HG03039 (cell line): Measurements from ENCODE around the gene TPX2.

ENCODE experiments used
- ATAC-seq: cut with Tn5 transposase; IDR thresholded peaks from one replicate; pipeline ENCODE4 v1.9.1; 2021; ENCODE audit warnings: mild to moderate bottlenecking, moderate library complexity; ENCODE audit not compliant: unreplicated experiment

Gene TPX2

DNA sequence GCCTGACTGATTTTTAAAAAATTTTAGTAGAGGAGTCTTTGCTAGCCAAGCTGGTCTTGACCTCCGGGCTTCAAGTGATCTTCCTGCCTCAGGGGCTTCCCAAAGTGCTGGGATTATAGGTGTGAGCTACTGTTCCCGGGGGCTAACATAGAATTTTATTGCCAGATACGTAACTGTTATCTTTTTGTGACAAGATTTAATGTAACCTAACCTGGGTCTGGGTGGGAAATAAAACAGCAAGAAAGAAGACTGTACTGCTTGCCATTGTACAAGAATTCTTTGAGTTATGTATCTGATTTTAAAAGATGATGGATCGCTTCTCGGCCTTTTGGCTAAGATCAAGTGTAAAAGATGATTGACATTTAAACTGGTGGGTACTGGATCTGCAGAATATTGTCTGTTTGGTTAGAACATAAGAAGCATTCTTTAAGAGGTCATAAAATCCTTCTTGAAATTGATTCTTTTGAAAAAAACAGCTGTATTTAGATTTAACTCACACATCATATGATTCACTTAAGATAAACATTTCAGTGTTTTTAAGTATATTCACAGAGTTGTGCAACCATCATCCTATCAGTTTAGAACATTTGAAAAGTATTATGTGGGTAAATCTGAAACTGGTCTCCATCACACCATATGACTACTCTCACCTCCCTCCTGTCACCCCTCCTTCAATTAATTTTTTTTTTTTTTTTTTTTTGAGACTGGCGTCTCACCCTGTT, 21.6 kb downstream of the TPX2 start:
- no peak for ATAC-seq

DNA sequence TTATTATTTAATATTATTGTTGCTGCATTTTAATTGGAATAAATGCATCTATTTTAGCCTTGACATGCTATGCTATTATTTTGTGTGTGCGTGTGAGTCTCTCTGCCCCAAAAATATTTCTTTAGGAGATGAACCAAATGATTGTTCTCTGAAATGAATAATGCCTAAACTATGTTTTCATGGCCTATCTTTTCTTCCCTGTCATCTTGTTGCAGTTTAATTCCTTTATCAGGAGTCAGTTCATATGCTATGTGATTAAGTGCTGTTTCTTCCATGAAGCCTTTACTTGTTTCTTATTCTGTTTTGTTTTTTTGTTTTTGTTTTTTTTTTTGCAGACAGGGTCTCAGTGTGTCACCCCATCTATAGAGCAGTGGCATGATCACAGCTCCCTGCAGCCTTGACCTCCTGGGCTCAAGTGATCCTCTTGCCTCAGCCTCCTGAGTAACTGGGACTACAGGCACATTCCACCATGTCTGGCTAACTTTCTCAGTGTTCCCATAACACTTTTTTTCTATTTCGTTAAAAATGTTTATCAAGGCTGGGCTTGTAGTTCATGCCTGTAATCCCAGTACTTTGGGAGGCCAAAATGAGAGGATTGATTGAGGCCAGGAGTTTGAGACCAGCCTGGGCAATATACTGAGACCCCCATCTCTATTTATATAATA, 25.7 kb downstream of the TPX2 start:
- no peak for ATAC-seq

DNA sequence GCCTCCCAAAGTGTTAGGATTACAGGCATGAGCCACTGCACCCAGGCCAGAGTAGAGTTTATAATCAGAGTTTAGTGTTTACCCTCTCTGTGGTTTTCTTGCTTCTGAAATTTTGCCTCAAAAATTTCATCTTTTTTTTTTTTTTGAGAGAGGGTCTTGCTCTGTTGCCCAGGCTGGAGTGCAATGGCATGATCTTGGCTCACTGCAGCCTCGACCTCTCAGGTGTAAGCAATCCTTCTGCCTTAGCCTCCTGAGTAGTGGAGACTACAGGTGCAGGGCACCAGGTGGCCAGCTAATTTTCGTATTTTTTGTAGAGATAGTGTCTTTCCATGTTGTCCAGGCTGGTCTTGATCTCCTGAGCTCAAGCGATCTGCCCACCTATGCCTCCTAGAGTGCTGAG, 28.7 kb downstream of the TPX2 start:
- ATAC-seq = no peak

DNA sequence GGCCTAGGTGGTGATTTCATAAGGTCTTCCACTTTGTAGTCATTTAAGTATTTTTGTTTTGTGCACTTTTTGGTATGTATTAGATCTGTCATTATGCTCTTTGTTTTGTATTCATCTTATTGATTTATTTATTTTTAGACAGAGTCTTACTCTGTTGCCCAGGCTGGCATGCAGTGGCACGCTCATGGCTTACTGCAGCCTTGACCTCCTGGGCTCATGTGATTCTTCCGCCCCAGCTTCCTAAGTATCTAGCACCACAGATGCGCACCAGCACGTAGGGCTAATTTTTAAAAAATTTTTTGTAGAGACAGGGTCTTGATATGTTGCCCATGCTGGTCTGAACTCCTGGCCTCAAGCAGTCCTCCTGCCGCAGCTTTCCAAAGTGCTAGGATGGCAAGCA, 30.6 kb downstream of the TPX2 start:
- no peak for ATAC-seq

DNA sequence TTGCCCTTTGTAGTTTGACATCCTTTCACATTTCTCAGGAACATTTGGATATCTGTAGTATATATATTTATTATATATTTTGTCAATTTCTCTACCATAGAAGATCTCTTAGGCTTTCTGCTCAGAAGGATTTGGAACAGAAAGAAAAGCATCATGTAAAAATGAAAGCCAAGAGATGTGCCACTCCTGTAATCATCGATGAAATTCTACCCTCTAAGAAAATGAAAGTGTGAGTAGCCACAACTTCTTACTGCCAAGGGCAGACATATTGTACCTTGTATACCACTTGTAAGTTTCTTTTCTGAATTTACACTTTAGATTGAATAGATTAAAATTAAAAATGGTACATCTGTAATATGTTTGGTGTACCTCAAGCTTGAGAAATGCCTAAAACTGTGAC, 31.2 kb downstream of the TPX2 start:
- ATAC-seq = no peak

DNA sequence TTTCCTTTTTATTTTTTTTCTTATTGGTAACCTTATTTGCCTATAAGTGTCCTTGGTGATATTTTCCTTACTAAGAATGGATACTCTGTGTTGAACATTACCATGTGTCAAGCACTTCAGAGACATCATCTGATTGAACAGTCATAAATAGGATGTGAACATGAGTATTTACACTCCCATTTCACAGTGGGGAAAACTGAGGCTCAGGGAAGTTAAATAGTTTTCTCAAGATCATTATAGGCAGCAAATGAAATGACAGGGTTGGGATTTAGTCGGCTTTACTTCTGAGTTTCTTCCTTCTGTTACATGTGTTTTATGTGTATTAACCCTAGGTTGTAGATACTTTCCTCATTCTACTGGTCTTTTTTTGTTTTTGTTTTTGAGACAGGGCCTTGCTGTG, 35.3 kb downstream of the TPX2 start:
- ATAC-seq = no peak

DNA sequence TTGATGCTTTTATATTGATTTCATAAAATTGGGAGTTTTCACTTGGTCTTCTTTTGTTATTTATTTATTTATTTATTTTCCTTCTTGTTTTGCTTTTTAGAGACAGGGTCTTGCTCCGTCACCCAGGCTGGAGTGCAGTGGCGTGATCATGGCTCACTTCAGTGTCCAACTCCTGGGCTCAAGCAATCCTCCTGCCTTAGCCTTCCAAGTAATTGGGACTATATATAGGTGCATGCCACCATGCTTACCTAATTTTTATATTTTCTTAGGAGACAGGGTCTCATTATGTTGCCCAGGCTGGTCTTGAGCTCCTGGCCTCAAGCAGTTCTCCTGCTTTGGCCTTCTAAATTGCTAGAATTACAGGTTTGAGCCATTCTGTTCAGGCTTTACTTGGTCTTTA, 41.7 kb downstream of the TPX2 start:
- no peak for ATAC-seq

DNA sequence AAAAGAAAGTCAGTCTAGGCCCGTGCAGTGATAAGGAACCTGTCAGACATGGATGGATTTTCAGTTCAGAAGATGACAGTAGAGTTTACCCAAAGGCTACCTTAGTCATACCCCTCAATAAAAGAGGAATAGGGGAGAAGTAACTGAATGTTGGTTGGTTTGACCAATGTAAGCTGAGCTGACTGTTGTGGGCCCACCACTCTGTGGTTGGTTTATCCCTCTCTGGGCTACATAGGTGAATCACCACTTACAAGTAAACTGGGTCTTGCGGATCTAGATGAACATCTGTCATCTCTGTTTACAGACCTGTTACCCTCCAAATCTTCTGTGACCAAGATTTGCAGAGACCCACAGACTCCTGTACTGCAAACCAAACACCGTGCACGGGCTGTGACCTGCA, 42.9 kb downstream of the TPX2 start:
- no peak for ATAC-seq

DNA sequence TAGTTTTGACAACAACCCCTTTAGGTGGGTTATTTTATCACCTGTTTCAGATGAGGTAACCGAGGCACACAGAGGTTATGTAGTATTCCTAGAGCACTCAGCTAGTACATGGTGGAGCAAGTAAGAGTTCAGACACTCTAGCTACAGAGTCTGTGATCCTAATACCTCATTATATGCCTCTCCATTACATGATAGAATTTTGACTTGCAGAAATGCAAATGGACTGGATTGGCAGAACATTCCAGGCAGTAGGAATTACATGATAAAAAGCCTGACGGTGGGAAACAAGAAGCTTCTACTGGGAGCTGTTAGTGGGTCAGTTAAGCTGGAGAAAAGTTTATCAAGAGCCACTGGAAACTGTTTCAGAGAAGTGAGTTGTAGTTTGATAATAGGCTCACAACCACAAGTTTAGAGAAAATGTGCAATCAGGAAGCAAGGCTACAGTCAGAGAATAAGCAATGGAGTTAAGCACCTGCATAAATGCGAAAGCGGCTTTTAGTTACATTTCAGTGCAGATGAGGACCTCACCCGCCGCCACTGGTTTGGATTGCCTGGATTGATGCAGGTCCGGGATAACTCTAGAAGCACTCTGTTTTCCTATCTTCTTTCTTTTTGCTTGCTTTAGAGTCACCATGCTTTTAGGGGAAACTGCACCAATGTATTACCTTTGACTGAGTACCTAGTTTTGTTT, 45.4 kb downstream of the TPX2 start:
- ATAC-seq = no peak

DNA sequence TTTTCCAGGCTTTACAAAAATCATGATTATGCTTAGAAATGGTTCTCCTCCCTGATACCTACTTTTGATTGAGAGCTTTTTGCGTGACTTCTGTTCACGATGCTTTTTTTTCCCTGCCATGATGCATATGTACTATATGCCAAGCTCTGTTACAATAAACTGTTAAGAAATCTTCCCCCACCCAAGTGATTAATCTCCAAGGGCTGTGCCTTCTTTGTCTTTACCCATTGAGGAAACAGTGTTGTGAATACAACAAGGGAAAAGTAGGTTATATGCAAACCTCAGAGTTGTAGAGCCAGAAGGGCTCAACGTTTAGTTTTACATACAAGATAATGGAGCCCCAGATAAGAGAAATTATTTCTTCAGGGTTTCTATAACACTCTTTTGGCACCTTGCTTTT, 46.0 kb downstream of the TPX2 start:
- ATAC-seq = no peak

DNA sequence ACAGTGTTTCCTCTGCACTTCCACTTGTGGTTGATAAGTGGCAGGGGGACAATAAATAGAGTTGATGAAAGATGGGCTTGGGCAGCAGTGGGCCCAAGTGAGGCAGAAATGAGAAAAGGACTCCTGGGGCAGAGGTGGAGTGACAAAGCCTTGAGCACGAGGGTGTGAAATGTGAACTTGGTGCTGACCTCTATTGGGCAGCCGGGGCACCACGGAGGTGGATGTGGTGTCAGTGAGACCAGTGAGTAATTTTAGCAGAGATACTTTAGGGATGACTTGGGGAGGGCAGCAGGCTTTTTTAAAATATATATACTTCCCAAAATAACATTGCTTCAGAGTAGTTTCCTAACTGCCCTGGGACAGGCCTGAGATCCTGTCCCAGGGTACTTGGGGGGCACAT, 49.5 kb downstream of the TPX2 start:
- ATAC-seq = no peak

DNA sequence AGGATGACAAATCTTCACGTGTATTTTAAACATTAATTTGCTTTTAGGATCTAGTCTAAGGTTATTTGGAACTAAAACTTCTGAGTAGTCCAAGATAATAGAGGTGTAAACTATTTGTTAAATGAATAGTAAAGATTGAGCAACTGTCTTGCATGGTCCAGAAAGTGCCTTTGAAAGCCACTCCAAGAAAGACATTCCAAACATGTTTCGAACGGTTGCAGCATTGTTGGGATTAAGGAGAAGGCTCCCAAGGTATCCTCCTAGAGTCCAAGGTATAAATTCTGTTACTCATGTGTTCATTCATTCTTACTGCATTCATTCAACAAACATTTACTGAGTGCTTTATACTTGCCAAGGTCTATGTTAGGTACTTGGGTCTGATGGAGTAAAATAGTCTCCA, 51.3 kb downstream of the TPX2 start:
- ATAC-seq = no peak

DNA sequence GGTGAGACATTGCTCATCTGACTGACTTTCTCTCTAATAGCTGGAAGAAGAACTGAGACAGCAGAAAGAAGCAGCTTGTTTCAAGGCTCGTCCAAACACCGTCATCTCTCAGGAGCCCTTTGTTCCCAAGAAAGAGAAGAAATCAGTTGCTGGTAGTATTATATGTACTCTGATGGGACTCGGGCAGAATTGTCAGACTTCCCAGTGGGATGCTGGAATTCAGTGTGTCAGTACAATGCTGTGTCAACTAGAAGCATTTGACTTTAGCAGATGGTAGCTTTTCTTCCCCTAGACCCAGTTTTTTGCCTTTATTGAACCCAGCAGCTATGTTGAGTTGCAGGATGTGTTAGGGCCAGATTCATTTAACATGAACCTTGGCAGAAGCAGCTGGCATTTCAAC, 58.3 kb downstream of the TPX2 start:
- ATAC-seq = no peak

DNA sequence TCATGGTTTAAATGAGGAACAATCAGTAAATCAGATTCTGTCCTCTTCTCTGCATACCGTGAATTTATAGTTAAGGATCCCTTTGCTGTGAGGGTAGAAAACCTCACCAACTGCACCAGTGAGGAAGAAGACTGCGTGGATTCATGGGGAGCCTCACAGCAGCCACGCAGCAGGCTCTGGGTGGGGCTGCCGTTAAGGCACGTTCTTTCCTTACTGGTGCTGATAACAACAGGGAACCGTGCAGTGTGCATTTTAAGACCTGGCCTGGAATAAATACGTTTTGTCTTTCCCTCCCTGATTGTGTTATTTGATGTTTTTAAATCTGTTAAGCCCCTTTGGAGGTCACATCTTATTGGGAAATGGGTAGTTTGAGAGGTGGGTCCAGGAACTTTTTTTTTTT, 62.4 kb downstream of the TPX2 start:
- no peak for ATAC-seq

DNA sequence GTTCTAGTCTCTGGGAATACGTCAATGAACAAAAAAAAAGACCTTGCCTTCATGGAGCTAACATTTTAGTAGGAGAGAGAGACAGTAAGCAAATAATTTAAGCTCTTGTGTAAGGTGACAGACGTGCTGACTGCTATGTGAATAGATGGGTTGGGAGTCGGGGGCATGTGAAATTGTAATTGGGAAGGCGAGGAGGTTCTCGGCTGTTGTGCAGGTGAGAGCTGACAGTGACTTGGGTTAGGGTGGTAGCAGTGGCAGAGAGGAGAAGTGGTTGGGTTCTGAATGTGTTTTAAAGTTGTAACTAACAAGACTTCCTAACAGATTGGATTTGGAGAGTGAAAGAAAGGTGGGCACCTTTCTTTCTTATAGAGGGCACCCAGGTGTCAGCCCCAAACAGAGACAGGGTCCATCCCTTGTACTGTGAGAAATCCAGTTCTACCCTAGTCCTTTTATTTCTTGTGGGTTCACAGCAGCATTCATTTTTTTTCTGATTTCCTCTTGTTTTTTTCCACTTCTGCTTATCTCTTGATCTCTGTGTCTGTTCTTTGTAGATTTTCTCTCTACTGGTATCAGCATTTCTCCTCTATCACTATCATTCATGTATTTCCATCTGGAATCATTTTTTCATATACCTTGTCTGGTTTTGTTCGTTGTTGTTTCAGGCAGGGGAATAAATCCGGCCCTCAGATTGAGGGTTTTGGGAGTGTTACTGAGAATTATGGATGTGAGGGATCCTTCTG, 64.6 kb downstream of the TPX2 start:
- ATAC-seq = no peak

DNA sequence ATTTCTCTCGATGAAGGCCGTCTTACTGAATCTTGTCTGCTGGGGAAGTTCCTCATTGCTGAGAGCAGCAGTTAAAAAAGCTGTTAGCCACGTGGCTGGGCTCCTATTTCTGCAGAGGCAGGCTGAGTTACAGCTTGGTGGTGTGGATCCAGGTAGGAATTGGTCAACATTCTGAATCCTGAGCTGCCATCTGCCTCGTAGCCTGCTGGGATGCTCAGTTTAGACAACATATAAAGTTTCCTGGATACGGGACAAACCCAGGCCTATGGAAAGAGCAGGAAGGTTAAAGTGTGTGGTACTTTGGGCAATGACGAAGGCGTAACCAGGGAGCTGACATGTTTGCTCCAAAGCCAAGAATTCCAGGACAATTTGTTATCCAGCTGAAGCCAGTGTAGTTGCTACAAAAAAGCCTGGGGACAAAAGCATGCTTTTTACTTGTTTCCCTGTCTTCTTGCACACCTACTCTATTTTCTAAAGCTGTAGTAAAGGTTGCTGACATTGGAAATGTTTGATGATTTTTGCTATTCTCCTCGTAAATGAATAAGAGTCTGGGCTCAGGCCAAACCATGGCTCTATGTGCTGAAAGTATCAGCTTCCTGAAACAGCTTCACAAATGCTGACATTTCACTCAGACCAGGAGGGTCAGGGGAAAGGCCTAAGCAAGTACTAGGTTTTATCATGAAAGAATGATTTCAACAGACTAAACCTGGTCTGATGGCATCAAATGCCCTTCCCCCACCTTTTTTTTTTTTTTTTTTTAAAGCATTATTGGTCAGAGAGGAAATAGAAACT, 67.7 kb downstream of the TPX2 start:
- no peak for ATAC-seq

DNA sequence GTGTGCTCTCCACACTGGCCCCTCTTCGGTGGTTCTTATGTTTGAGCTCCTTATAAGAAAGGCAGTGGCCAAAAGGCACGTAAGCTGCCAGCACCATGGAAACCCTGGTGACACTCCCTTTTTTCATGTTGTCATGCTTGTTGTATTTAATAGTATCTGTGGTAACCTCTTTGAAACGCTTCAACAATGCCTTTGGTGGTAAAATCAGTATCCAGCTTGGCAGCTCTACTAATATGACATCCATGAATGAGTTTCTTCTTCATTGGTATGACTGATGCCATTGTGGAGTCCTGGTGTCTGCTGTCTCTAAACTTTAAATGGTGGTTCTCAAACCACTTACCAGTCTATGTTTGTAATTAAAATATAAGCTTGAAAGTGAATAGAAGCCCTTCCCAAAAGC, 69.4 kb downstream of the TPX2 start:
- ATAC-seq = no peak

DNA sequence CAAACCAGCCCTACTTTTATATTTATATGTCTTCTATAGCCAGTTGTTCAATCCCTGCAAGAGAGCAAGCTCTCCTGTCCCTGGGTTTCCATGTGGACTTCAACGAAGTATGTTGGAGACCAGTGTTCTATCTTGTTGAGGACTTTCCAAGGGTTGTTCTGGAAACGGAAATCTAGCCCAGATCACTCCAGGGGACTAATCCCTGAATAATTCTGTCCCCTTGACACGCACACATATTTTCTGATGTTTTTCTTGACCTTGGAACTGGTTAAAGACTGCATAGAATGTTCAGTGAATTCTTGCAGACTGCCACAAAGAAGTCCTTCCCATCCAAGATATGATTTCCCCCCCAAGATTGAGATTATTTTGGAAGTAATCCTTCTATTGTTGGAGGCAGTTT, 70.6 kb downstream of the TPX2 start:
- ATAC-seq = no peak

DNA sequence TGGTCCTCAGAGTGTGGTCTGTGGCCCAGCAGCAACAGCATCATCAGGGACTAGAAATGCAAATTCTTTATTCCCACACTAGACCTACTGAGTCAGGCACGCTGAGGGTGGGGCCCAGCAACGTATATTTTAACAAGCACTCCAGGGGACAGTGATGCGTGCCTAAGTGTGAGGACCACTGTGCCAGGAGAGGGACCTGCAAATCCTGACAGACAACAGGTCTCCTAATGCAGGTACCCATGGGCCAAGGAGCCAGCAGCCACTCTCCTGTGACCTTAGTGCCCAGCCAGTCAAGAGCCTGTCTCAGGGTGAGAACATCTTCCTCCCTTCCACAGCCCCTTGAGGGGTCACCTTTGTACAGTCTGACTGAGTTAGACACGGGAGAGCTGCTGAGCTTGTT, 72.1 kb downstream of the TPX2 start:
- ATAC-seq = no peak

DNA sequence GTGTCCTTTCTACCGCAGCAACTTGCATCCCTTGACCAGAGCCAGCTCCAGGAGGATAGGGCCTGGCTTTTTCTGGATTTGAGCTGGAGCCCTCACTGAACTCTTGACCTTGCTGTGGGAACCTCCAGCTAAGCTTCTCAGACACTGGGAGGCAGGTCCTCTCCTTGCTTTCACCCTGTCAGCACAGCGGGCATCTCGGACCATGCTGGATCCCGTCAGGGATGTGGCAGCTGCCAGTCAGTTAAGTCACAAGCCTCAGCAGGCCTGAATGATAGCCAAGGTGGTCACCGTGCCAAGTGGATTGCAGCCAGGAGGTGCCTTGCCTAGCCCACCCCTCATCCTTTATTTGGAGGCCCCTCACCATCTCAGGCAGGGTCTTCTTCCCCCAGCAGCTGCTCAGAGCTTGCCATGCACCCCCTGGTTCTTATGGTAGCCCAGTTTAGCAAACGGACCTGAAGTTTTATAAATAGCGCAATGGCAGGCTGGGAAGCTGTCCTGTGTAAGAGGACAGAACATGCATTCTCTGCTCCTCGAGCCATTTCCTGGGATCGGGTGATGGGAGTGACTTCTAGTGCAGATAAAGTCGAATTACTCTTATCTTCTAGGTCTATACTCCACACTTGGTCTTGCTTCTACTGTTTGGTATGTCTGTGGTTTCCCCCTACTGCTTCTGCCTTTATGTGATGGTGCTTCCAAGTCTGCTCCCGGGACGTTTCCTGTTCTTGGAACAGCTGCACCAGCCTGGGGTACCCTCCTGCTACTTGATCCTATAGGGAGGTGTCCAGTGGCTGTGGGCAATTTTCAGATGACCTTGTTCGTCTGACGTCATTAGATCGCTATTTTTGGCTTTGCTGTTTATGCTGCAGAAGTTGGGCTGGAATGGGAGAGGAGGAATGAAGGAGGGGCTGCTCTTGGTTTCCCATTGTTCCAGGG, 73.0 kb downstream of the TPX2 start:
- ATAC-seq = no peak
